ENCODE results near the gene FGF2. TPM values are rescaled to one million over a fixed set of nuclear protein-coding genes. Genes with fewer than 3 reads are reported as not detected.
A peak's percentile ranks its signal among the peaks of the same experiment; 100 is the strongest.

The FGF2 gene
- total RNA-seq, 1 donor from 2014 or later = 10.3 TPM

DNA sequence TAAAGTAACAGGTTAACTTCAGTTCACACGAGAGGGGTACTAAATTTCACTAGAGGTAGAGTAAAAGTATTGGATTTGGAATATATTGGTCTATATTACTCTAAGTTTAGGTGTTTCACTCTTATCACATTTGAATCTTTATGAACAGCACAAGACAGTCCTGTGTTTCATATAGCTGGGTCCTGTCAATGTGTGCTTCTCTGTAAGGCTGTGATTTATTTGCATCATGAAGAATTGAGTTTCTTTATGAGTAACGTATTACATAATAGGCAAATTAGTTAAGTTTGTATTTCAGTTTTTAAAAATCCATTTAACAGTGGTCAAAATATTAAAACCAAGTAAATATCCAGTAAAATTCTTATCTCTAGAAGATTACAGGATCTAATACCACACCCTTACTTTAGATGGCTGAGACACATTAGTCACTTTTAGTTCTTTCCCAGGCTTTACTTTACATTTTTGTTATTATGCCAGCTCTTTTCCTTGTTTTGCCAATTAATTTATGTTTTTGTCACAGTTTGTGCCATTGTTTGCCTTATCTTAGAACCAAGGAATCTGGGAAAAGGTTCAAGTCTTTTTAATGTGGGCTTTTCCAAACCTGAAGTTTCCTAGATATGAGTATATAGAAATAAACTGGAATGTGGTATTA, 63.6 kb downstream of the FGF2 start:
- DNase-seq (ENCODE audit: low read depth in 2 of 2) = peak in 1 of 2 donors; percentile 74

DNA sequence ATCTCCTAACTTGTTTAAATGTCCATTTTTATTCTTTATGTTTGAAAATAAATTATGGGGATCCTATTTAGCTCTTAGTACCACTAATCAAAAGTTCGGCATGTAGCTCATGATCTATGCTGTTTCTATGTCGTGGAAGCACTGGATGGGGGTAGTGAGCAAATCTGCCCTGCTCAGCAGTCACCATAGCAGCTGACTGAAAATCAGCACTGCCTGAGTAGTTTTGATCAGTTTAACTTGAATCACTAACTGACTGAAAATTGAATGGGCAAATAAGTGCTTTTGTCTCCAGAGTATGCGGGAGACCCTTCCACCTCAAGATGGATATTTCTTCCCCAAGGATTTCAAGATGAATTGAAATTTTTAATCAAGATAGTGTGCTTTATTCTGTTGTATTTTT, 68.2 kb downstream of the FGF2 start:
- peak; percentile 23 to 40 for DNase-seq (ENCODE audit: low read depth in 2 of 2)

DNA sequence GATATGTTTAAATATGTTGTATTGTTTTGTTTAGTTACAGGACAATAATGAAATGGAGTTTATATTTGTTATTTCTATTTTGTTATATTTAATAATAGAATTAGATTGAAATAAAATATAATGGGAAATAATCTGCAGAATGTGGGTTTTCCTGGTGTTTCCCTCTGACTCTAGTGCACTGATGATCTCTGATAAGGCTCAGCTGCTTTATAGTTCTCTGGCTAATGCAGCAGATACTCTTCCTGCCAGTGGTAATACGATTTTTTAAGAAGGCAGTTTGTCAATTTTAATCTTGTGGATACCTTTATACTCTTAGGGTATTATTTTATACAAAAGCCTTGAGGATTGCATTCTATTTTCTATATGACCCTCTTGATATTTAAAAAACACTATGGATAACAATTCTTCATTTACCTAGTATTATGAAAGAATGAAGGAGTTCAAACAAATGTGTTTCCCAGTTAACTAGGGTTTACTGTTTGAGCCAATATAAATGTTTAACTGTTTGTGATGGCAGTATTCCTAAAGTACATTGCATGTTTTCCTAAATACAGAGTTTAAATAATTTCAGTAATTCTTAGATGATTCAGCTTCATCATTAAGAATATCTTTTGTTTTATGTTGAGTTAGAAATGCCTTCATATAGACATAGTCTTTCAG, 68.8 kb downstream of the FGF2 start:
- DNase-seq (ENCODE audit: low read depth in 2 of 2) = peak in 1 of 2 donors; percentile 36

DNA sequence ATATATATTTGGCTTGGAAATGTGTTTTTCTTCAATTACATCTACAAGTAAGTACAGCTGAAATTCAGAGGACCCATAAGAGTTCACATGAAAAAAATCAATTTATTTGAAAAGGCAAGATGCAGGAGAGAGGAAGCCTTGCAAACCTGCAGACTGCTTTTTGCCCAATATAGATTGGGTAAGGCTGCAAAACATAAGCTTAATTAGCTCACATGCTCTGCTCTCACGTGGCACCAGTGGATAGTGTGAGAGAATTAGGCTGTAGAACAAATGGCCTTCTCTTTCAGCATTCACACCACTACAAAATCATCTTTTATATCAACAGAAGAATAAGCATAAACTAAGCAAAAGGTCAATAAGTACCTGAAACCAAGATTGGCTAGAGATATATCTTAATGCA, 69.6 kb downstream of the FGF2 start:
- no peak for DNase-seq (ENCODE audit: low read depth in 2 of 2)

DNA sequence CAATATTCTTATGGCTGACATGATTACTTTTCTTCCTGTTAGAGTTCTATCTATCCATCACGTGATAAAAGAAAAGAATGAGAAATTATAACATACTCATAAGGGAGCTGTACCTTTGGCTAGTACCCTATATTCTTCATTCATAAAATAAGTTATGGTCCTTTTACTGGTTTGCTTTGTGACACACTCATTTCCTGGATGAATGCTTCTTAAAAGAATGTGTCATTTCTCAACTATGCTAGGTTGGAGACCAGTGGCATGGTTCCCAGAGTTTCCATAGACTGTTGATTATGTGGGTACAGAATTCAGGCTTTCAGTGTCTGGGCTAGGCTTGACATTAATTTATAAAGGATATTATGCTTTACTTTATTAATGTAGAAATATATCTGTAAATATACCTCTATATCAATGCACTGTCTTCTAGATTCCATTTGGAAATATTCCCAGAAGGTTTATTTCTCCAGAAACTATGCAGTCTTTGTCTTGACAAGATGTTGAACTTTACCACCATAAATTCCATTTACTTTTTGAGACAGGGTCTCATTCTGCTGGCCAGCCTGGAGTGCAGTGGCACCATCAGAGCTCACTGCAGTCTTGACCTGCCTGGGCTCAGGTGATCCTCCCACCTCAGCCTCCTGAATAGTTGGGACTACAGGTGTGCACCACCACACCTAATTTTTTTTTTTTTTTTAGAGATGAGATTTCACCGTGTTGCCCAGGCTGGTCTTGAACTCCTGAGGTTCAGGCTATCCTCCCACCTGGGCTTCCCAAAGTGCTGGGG, 71.9 kb downstream of the FGF2 start:
- peak in 1 of 2 donors; percentile 84 for DNase-seq (ENCODE audit: low read depth in 2 of 2)

DNA sequence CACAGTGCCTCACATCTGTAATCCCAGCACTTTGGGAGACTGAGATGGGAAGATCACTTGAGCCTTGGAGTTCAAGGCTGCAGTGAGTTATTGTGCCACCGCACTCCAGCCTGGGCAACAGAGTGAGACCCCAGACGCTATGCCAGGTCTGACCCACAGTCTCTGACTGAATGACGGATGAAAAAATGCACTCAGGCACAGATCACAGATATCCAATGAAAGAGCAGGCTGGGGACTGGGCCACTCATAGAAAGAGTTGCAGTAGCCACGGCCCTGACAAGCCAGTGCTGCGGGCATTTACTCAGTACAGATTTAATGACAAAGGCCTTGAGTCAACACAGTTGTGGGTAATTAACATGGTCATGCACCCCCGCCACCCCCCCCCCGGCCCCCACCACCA, 73.1 kb downstream of the FGF2 start:
- no peak for DNase-seq (ENCODE audit: low read depth in 2 of 2)

DNA sequence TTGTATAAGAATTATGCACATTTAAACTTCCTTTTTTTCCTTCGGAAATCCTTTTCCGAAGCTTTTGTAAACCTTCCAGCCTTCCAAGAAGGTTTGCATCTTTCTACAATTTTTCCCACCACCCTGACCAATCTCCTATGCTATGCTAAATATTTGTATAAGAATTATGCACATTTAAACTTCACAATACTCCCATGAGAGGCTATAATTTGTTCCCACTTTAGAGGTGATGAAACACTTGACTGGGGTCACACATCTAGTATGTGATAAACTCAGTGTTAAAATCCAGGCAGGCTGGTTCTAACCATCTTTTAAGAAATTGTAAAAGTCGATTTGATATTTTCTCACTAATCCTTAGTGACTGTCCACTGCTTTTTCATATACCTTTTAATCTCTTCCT, 73.7 kb downstream of the FGF2 start:
- no peak for DNase-seq (ENCODE audit: low read depth in 2 of 2)

DNA sequence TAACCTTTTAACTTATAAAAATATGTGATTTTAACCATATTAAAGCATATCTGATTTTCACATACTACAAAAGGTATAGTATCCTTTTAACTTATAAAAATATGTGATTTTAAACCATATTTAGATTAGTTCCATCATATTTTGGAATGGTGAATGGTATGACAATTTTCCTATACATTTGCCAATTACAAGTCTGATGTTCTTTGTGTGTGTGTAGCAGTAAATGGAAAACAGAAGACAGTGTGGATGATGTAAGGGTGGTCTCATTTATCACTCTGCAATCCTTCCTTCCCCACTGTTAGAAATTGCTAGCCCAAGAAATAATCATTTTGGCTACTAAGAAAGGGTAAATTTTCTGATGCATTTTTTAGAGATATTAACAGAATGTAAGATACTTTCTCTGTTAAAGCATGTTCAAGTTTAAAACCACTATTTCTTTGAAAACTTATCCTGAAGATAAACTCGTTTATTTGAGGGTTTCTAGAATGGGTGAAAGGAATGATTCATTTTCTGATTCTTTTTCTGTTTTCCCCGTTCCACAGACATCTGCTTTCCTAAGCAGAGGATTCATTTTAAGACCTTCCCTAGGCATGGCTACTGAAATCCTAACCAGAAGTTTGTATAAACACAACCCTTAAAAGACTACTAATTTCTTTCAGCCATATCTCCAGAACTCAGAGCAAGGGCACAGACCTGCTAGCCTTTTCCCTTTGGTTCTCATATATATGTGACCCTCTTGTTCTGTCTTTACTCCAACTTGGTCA, 74.8 kb downstream of the FGF2 start:
- no peak for DNase-seq (ENCODE audit: low read depth in 2 of 2)

DNA sequence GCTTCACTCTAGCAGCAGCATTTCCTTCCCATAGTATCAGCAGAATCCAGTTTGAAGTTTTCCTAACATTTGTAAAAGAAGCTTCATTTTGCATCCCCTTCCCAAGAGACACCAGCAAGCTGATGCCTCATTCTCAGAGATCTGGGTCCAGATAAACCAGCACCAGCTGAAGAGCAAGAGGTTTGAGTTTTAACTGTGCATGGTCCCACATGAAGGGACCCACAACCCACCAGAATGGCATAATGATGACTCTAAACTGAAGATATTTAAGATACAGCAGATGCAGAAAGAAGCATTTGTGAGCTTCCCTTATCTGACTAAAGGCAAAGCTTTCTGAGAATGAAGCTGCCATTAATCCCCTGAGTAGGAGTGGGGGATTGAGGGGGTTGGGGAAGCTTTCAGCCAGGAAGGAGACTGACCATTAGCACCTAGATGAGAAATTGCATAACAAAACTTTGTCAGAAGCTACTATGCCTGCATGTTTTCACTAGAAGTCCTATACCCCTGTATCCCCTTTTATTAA, 77.2 kb downstream of the FGF2 start:
- DNase-seq (ENCODE audit: low read depth in 2 of 2) = no peak

DNA sequence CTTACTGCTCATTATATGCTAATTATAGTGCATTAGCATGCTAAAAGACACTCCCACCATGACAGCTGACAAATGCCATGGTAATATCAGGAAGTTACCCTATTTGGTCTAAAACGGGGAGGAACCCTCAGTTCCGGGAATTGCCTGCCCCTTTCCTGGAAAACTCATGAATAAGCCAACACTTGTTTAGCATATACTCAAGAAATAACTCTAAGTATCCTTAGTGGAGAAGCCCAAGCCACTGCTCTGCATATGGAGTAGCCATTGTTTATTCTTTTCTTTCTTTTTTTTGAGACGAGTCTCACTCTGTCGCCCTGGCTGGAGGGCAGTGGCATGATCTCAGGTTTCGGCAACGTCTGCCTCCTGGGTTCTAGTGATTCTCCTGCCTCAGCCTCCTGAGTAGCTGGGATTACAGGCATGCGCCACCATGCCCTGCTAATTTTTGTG, 80.3 kb downstream of the FGF2 start:
- no peak for DNase-seq (ENCODE audit: low read depth in 2 of 2)

DNA sequence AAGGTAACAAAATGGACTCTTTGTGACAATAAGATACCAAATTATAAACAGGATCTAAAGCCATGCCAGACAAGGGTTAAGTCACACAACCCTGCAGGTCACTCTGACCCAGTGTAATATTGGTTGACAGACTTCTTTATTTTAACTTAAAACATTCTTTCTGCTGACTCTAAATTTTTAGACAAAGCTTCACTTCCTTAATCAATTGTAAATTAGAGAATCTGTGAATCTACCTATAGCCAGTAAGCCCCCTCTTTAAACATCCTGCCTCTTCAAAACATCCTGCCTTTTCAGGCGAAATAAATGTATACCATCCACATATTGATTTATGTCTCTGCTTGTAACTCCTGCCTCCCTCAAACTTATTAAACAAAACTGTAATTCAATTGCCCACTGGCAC, 81.6 kb downstream of the FGF2 start:
- DNase-seq (ENCODE audit: low read depth in 2 of 2) = no peak

DNA sequence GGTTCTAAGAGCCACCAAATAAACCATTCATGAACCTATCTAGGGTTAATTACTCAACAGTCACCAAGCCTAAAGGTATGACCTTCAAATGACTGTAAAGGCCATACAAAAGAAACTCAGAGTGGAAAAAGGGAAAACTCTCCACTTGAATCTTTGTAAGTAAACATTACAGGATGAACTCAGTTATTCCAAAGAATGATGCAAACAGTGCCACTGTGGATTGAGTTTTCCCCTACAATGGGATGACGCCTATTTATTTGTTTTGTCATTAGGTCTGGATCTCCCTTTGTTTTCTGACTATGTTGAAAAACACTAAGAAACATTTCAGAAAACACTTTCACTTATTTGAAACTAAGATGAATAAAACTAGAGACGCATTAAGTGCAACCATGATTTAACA, 83.1 kb downstream of the FGF2 start:
- no peak for DNase-seq (ENCODE audit: low read depth in 2 of 2)

DNA sequence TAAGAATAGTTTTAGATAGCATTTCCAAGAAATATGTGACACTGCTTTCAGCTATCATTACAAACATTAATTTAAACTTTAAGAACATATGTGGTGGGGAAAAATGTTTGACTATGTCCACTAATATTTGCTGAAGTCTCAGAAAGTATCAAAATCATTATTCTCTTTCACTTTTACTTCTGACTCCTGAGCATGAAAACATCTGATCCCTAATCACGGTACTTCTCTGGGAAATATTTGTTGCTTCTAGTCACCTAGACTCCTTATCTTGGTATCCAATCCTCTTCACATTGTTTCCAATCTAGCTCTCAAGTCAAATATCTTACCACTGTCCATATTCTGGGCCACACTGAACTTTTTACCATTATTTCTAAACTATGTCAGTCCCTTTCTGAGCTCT, 85.0 kb downstream of the FGF2 start:
- DNase-seq (ENCODE audit: low read depth in 2 of 2) = no peak

DNA sequence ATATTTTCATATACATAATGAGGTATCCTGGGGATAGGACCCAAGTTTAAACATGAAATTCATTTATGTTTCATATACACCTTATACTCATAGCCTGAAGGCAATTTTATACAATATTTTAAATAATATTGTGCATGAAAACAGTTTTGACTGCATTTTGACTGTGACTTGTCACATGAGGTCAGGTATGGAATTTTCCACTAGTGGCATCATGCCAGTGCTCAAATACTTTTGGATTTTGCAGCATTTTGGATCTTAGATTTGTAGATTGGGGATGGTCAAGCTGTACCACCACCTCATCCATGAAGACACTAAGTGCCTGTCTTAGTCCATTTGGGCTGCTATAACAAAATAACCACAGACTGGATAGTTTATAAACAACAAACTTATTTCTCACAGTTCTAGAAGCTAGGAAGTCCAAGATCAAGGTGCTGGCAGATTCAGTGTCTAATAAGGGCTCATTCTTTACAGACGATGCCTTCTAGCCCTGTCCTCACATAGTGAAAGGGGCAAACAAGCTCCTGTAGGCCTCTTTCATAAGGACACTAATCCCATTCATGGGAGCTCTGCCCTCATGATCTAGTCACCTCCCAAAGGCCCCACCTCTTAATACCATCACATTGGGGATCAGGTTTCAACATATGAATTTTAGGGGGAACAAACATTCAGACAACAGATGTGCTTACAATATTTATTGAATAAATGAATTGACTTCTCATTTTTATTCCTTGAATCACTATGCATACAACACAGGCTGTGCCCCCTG, 86.4 kb downstream of the FGF2 start:
- DNase-seq (ENCODE audit: low read depth in 2 of 2) = peak in 1 of 2 donors; percentile 38

DNA sequence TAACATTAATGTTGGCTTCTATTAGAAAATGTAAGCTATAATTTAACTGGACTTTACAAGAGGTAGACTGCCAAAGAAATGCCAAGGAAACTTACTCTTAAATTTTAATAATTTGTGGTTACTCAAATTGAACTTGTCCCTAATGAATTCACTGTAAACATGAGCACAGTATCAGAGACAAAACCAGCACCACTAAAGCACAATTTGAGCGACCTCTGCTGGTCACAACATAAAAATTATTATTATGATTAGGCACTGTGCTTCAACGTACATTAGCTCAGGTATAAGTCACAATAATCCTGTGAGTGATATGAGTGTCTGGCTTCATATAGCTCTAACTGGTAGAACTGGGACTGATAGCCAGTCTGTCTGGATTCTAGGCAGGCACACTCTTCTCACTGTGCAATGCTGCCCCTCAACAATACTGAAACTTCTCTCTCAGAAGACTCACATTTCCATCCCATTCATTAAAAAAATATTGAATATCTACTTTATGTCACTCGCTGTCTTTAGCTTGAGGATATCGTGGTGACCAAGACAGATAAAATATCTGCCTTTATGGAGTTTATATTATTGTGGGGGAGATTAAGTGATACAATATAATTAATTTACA, 87.8 kb downstream of the FGF2 start:
- peak; percentile 58 to 72 for DNase-seq (ENCODE audit: low read depth in 2 of 2)

DNA sequence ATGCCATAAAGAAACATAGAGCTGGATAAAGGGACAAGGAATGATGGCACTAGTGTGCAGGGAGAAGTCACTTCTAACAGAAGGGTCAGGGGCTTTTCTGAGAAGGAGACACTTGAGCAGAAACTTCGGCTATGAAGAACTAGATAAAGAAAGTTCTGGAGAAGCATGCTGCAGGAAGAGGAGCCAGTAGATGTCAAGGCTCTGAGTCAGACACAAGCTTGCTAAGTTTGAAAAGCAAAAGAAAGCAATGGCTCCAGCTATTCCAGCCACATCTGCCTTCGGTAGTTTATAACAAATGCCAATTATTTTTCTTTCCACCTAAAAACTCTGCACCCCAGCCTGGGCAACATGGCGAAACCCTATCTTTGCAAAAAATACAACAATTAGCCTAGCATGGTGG, 88.3 kb downstream of the FGF2 start:
- peak in 1 of 2 donors; percentile 28 for DNase-seq (ENCODE audit: low read depth in 2 of 2)

DNA sequence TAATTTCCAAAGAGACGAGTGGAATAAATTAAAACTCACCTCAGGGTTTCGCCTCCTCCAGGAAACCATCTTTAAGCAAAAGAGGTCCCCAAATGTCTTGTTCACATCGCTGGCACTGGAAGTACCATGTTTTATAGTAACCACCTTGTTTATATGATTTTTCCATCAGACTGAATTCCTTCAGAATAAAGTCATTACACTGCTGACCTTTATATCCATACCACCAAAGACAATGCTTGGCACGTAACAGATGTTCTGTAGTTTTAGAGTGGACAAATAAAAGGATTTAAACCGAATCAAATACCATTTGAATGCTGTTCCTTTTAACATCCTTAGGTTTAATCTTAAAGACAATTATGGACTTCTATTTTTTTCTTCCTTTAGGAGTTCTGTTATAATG, 91.1 kb downstream of the FGF2 start:
- peak; percentile 87 for DNase-seq (ENCODE audit: low read depth in 2 of 2)

DNA sequence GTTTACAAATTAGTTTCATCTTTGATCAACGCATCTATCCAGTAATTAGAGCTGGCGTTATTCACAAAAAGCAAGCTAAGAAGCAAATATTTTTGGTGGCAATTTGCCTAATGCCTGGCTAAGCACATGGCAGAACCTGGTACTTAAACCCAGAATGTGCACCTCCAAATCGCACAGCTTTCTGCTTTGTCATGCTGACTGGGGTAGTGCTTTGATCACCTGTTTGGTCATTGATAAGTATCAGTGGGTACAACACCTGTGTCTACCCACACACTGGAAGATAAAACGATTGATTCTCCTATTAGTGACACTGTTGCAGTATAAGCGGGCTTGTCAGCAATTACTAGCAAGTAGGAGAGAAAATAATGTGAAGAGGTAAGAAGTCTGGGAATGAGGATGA, 93.8 kb downstream of the FGF2 start:
- no peak for DNase-seq (ENCODE audit: low read depth in 2 of 2)

DNA sequence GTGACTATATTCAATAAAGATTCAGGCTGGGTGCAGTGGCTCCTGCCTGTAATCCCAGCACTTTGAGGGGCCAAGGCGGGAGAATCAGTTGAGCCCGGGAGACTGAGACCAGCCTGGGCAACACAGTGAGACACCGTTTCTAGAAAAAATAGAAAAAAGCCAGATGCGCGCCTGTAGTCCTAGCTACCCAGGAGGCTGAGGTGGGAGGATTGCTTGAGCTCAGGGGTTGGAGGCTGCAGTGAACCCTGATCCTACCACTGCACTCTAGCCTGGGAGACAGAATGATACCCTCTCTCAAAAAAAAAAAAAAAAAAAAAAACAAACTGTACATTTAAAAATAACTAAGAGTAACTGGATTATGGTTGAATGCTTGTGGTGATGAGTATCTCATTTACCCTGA, 94.7 kb downstream of the FGF2 start:
- no peak for DNase-seq (ENCODE audit: low read depth in 2 of 2)
